Smooth muscle cell of the brain vasculature (primary cell): ENCODE results near the gene USP10.

Experiments used
- DNase-seq: peaks from one replicate; pipeline ENCODE4 v3.0.0-alpha.2; 2012; ENCODE audit warnings: low read depth, low spot score

Gene USP10, protein sequence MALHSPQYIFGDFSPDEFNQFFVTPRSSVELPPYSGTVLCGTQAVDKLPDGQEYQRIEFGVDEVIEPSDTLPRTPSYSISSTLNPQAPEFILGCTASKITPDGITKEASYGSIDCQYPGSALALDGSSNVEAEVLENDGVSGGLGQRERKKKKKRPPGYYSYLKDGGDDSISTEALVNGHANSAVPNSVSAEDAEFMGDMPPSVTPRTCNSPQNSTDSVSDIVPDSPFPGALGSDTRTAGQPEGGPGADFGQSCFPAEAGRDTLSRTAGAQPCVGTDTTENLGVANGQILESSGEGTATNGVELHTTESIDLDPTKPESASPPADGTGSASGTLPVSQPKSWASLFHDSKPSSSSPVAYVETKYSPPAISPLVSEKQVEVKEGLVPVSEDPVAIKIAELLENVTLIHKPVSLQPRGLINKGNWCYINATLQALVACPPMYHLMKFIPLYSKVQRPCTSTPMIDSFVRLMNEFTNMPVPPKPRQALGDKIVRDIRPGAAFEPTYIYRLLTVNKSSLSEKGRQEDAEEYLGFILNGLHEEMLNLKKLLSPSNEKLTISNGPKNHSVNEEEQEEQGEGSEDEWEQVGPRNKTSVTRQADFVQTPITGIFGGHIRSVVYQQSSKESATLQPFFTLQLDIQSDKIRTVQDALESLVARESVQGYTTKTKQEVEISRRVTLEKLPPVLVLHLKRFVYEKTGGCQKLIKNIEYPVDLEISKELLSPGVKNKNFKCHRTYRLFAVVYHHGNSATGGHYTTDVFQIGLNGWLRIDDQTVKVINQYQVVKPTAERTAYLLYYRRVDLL

DNA sequence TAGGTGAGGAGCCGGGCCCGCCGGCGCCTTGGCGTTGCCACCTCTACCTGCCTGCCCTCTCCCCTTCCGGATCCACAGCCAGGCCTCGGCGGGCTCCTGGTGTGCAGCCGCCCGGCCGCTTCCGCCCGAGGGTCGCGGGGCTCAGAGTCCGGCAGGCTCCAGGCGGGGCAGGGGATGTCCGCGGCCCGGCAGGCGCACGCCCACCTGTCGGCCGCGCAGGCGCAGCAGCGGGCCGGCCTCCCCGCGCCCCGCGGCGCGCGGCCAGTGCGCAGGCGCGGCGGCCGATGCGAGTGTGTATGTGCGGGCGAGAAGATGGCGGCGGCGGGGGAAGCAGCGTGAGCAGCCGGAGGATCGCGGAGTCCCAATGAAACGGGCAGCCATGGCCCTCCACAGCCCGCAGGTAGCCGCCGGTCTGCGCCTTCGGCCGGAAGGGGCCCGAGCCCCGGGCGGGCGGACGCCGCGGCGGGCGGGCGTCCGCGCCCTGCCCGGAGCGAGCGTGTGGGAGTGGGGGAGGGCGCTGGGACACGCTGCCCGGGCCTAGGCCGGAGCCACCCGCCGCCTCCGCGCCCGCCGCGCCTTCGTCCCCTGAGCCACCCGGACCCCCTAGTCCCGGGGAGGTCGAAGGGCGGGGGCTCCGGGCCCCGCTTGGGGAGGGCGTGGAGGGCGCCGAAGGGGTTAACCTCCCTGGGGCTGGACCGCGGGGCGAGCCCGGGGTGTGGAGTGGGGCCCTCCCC is at the start of gene USP10:
Gene USP10, plus strand, starts transcription at position 289 of the 734 bp plus-strand sequence. Its CDS starts 91 bp downstream, at position 380.
- peak; percentile 44 for DNase-seq

DNA sequence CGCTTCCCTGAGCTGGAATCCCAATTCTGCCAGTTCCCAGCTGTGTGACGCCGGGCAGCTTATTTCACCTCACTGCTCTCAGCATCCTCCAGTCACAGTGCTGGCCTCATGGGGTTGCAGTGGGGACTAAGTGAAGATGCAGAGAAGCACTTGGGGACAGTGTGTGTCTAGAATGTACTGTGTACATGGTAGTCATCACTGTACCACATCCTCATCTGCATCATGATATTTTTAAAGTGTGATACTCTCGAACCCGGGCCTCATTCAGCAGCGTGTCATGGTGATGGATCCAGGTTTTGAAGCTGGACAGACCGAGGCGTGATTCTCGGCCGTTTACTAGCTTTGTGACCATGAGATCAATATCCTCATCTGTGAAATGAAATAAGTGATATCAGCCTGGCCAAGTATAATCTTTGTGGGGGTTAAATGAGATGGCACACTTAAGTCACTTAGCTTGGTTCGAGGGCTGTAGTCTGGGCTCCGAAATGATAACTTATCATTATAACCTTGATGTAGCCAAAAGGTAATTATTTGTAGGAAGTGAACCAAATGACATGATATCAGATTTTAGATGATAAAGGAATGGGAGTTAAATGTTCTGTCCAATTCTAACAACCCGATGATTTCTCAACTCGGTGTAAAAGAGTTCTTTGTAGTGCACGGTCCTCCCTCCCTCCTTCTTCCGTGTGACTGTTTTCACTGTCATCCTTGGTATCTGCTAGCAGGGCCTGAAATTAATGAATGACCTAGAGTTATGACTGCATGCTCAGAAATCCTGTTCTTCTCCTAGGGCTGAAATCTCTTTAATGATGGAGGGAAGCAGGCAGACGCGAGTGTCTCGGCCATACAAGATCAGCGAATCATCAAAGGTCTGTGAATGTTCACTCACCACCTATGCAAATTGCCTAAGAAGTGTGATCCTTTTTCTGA is 49.5 kb upstream of the USP10 start:
- DNase-seq = no peak

DNA sequence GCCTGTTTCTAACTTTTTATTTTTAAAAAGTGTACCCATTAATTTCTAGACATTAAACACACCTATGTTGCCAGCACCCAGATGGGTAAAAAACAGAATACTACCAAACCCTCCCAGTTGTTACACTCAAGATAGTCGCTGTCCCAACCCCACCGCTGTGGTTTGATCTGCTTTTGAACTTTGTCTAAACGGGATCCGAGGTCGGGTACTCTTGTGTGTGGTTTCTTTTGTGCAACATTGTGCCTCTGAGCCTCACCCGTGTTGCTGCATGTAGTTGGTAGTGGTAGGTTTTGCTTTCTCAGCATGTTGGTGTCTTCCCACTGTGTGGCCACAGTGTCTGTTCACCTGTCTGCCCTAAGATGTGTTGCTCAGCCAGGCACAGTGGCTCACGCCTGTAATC is 47.2 kb upstream of the USP10 start:
- no peak for DNase-seq

DNA sequence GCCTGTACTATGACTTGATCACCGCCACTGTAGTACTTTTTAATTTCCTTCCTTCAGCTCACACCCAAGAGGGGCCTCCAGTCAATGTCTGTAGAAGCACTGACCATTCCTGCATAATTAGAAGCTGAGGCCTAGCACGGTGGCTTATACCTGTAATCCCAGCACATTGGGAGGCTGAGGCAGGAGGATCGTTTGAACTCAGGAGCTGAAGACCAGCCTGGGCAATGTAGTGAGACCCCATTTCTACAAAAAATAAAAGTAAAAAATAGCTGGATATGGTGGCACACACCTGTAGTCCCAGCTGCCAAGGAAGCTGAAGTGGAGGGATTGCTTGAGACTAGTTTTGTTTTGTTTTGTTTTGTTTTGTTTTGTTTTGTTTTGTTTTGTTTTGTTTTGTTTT is 45.6 kb upstream of the USP10 start:
- DNase-seq = no peak

DNA sequence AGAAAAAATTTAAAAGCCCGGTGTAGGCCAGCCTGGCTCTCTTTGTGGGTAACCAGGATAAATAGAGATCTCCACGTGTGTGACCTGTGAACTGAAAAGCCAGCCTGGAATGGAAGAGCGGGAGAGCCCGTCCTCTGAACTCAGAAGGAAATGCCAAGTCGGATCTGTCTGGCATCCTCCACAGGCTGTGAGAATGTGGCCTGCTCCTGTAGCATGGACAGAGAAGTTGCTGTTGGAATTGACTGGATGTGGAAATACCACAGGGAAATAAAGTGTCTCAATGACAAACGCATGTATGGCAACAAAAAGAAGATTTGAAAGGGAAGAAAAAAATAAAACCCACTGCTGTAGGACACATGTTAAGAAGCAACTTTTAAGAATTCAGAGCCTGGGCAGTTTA is 44.8 kb upstream of the USP10 start:
- DNase-seq = no peak

DNA sequence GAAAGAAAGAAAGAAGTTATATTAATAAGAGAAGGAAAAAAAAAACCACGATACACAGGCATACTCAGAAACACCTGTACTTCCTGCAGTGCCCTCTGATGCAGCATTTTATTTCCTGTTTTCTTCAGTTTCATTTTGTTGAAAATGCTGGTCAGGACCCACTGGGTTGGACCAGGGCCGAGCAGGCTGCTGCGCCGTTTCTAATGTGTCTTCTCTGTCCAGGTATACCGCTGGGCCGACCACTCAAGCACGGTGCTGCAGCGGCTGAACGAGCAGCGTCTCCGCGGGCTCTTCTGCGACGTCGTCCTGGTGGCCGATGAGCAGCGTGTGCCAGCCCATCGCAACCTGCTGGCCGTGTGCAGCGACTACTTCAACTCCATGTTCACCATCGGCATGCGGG is 43.2 kb upstream of the USP10 start:
- DNase-seq = no peak

DNA sequence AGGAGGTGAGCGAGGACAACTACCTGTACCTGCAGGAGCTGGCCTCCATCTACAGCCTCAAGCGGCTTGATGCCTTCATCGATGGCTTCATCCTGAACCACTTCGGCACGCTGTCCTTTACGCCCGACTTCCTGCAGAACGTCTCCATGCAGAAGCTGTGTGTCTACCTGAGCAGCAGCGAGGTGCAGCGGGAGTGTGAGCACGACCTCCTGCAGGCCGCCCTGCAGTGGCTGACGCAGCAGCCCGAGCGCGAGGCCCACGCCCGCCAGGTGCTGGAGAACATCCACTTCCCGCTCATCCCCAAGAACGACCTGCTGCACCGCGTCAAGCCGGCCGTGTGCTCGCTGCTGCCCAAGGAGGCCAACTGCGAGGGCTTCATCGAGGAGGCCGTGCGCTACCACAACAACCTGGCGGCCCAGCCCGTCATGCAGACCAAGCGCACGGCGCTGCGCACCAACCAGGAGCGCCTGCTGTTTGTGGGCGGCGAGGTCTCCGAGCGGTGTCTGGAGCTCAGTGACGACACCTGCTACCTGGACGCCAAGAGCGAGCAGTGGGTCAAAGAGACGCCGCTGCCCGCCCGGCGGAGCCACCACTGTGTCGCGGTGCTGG is 42.5 kb upstream of the USP10 start:
- DNase-seq = no peak

DNA sequence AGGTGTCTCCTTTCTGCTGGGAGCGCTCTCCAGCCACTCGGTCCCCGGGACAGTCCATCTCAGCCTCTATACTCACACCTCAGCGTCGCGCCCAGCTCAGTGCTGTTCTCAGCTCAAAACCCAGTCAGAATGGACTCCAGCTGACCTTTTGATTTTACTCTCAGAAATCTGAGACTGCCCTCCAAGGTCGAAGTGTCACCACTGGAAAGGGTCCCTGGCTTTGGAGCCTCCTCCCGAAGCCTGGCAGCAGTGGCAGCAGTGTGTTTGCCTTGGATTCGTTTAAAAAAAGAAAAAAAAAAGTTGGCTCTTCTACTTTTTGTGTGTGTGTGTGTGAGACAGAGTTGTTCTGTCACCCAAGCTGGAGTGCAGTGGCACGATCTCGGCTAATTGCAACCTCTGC is 41.1 kb upstream of the USP10 start:
- no peak for DNase-seq

DNA sequence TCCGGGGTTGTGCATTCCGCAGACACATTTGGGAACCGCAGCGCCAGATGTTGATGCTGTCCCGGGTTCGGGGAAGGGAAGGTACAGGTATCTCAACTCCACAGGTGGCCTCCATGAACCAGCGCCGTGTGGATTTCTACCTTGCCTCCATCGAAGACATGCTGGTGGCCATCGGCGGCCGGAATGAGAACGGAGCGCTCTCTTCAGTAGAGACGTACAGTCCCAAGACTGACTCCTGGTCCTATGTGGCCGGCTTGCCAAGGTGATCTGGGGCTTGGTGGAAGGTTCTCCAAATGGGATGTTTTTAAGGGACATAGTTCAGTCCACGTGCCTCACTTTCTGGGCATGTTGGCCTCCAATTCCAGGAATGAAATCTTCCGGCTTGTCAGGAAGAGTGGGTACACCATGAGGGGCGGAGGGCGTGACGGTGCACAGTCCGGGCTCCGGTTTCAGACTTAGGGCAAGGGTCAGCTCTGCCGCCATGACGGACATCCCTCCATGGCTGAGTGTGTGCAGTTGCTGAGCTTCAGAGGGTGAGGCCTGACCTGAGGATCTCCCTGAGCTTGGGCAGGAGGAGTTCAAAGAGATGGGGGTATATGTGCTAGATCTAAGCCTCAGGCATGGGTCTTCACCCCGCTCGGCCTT is 40.0 kb upstream of the USP10 start:
- no peak for DNase-seq

DNA sequence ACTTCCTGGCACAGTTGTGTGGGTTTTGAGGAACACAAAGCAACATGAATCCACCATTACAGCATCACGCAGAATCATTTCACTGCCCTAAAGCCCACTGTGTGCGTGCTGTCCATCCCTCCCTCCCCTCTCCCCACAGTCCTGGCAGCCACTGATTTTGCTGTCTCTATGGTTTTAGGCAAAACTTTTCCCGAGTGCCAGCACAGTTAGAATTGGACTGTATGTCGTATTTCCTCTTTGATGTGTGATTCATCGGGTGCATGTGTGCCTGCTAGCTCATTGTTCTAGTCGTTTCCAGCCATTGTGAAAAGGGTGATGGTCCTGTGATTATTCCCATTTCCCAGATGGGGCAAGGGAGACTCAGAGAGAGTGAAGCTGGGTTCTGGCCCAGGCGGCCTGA is 38.8 kb upstream of the USP10 start:
- DNase-seq = no peak

DNA sequence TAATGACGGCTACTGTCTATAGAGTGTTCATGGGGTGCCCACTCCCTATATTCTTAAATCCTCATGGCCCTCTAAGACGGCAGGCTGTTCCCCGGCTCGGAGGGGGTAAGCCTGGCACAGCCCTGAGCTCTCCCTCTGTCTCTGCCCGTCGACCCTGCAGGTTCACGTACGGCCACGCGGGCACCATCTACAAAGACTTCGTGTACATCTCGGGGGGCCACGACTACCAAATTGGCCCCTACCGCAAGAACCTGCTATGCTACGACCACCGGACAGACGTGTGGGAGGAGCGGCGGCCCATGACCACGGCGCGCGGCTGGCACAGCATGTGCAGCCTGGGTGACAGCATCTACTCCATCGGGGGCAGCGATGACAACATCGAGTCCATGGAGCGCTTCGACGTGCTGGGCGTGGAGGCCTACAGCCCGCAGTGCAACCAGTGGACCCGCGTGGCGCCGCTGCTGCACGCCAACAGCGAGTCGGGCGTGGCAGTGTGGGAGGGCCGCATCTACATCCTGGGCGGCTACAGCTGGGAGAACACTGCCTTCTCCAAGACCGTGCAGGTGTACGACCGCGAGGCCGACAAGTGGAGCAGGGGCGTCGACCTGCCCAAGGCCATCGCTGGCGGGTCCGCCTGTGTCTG is 38.3 kb upstream of the USP10 start:
- no peak for DNase-seq

DNA sequence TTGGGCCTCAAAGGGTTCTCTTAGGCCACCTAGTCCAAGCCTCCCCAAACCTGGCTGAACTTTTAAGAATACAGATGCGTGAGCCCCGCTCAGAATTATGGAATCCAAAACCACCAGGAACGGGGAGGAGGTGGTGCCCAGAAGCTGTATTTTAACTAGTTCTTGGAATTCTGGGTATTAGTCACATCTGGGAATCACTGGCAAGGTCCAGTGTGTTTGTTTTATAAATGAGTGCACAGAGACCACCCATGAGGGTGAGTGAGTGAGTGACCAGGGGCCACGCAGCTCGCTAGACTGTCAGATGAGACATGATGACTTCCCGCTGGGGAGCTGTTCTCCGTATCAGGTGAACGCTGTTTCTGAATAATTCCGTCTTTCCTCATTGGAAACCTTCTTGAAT is 37.3 kb upstream of the USP10 start:
- no peak for DNase-seq

DNA sequence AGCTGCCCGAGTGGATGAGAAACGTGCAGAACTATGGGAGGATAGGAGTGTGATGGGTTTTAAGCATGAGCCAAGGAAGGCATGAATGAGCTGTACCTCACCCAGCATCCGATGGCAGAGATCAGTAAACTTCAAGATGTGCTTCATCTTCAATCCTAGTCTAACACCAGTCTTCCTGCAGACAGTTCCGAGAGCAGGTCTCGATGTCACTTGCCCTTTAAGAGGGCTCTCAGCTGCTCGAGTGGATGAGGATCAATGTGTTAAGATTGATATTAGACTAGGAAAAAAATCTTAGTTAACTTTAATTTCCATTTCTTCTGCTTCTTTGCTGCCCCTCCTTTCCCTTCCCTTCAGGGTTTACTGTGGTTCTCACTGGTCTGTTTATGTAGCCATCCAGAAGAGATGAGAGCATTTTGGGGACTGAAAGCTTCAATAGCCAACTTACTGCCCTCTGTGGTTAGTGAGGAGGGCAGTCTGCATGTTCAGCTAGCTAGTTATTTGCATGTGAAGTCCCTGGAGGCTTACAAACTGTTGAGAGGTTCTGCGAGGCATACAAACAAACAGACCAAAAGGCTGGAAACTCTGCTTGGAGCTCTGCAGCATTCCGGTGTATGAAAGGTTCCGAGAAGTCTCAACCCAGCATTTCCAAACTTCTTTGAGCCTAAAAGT is 36.2 kb upstream of the USP10 start:
- no peak for DNase-seq

DNA sequence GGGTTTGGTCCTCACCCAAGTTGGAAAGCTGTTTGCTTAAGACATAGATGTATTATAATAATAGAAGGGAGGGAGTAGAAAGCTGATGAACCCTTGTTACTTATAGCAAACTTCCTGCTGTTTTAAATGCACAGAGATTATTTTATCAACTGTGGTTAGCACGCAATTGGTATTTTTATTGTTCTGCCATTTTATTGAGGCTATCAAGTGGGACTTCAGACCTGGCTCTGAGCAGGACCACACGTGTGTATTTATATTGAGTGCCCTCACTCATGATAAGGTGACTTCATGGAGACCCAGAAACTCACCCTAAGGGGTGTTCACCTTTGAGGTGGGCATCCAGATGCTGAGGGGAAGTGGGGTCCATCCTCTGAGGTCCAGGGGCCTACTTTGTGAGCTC is 34.4 kb upstream of the USP10 start:
- no peak for DNase-seq

DNA sequence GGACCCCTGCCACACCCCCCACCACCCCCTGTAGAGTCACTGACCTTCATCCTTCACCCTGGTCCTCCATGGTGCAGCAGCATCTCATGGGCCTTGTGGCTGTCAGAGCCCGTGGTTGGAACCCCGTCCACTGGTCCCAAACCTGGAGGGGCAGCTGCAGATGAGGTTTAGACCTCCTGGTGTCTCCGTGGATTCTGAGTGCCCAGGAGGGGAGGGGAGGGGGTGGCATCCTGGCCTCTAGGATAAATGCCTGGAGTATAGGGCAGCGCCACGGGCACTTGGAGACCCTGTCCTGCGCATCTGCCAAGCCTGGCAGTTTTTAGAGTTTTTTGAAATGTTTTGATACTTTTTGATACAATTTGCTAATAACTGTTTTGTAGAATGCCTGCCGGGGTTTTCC is 34.0 kb upstream of the USP10 start:
- DNase-seq = no peak

DNA sequence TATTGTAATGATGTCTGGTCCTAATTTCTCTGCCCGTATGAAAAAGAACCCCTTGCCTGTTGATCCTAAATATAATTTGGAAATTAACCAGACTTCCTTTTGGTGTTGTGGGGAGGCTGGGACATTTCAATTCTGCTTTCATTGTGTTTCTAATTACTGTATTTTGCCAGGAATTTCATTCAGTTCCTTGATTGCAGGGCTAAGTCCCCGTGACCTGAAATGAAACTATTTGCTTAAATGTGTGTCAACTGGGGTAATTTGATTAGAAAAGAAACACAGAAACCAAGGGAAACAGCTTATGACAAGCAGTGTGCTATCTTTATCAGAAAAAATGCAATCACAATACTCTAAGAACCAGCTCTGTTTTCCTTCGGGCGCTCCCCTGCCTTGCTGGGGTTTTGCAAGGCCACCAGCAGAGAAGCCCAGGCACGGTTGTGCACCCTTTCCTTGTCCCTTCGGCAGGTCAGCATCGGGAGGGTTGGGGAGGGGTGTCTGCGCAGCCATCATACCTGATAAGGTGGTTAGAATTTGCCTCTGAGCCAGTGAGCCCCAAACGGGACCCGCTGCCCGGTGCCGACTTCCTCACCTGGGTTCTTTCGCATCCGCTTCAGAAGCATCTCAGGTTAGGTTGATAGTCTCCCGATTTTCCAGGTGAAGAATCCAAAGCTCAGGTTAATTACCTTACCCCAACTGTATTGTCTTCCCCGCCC is 32.0 kb upstream of the USP10 start:
- no peak for DNase-seq

DNA sequence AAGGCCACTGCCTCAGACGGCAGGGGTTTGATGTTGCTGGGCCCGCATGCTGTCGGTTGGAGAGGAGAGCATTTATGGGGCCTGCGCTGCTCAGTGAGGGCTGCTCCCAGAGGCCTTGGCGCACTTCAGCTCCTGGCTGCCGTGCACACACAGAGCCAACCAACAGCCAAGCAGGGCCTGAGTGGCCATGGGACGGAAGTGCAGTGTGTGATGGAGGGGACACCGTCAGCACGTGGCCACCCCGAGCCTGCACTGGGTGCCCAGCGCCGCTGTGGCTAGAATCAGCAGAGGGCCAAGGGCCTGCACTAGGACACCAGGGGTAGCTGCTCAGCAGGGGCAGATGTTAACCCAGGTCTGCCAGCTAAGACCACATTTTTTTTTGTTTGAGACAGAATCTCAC is 29.7 kb upstream of the USP10 start:
- no peak for DNase-seq
